Measurements from ENCODE around the gene FICD. TPM values are rescaled to one million over a fixed set of nuclear protein-coding genes. Genes with fewer than 3 reads are reported as not detected.

FICD gene
- total and polyA plus RNA-seq, 2 of the 13 experiments (the other 11 are each of a cell fraction or from before 2014, with no cell fraction given) = 0.99 to 3.0 TPM

GRCh38 chr12:108562348-108563135, 47.5 kb downstream of the FICD start, which contains the start of gene ISCU (continued):
- TF ChIP-seq IRF9 (CRISPR knock-in tag; IDR thresholded peaks at IDR 0.05; ENCODE audit: borderline replicate concordance) (peak; percentile 75; the same call in 1 of the 2 replicates), ZFP36 (IDR thresholded peaks at IDR 0.05; ENCODE audit: borderline replicate concordance, low read depth, low read length, partially characterized antibody) (no peak), FOXA3 (CRISPR knock-in tag; IDR thresholded peaks at IDR 0.05) (peak; percentile 39; the same call in 1 of the 2 replicates), ZXDC (CRISPR knock-in tag; IDR thresholded peaks at IDR 0.05) (peak; percentile 80; the same call in 1 of the 2 replicates), CBX5 (CRISPR knock-in tag; IDR thresholded peaks at IDR 0.05; ENCODE audit: borderline replicate concordance) (no peak), KLF13 (CRISPR knock-in tag; IDR thresholded peaks at IDR 0.05) (0 out of 2 replicates have a peak, but pooled peaks have one; percentile 46), ZEB1 (IDR thresholded peaks at IDR 0.05; ENCODE audit: insufficient replicate concordance, low read depth) (no peak), ZSCAN21 (CRISPR knock-in tag; IDR thresholded peaks at IDR 0.05; ENCODE audit: borderline replicate concordance) (peak; percentile 58; the same call in 1 of the 2 replicates), ZNF552 (CRISPR knock-in tag; IDR thresholded peaks at IDR 0.05; ENCODE audit: borderline replicate concordance) (no peak), MIER2 (CRISPR knock-in tag; IDR thresholded peaks at IDR 0.05) (no peak; the same call in 1 of the 2 replicates), POGZ (CRISPR knock-in tag; IDR thresholded peaks at IDR 0.05) (peak; percentile 80), PHF20 (CRISPR knock-in tag; IDR thresholded peaks at IDR 0.05) (peak; percentile 91), ZFY (CRISPR knock-in tag; IDR thresholded peaks at IDR 0.05) (peak; percentile 75), ZBTB46 (CRISPR knock-in tag; IDR thresholded peaks at IDR 0.05; ENCODE audit: borderline replicate concordance) (no peak), ZNF709 (CRISPR knock-in tag; IDR thresholded peaks at IDR 0.05) (peak; percentile 81; the same call in 1 of the 2 replicates), JARID2 (CRISPR knock-in tag; IDR thresholded peaks at IDR 0.05; ENCODE audit: insufficient replicate concordance) (no peak)
- TF ChIP-seq, protein P1, sequence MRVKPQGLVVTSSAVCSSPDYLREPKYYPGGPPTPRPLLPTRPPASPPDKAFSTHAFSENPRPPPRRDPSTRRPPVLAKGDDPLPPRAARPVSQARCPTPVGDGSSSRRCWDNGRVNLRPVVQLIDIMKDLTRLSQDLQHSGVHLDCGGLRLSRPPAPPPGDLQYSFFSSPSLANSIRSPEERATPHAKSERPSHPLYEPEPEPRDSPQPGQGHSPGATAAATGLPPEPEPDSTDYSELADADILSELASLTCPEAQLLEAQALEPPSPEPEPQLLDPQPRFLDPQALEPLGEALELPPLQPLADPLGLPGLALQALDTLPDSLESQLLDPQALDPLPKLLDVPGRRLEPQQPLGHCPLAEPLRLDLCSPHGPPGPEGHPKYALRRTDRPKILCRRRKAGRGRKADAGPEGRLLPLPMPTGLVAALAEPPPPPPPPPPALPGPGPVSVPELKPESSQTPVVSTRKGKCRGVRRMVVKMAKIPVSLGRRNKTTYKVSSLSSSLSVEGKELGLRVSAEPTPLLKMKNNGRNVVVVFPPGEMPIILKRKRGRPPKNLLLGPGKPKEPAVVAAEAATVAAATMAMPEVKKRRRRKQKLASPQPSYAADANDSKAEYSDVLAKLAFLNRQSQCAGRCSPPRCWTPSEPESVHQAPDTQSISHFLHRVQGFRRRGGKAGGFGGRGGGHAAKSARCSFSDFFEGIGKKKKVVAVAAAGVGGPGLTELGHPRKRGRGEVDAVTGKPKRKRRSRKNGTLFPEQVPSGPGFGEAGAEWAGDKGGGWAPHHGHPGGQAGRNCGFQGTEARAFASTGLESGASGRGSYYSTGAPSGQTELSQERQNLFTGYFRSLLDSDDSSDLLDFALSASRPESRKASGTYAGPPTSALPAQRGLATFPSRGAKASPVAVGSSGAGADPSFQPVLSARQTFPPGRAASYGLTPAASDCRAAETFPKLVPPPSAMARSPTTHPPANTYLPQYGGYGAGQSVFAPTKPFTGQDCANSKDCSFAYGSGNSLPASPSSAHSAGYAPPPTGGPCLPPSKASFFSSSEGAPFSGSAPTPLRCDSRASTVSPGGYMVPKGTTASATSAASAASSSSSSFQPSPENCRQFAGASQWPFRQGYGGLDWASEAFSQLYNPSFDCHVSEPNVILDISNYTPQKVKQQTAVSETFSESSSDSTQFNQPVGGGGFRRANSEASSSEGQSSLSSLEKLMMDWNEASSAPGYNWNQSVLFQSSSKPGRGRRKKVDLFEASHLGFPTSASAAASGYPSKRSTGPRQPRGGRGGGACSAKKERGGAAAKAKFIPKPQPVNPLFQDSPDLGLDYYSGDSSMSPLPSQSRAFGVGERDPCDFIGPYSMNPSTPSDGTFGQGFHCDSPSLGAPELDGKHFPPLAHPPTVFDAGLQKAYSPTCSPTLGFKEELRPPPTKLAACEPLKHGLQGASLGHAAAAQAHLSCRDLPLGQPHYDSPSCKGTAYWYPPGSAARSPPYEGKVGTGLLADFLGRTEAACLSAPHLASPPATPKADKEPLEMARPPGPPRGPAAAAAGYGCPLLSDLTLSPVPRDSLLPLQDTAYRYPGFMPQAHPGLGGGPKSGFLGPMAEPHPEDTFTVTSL (CRISPR knock-in tag; IDR thresholded peaks at IDR 0.05; ENCODE audit: borderline replicate concordance) = 0 out of 2 replicates have a peak, but pooled peaks have one; percentile 19

All from HepG2 (cell line).